HepG2 (cell line): Measurements from ENCODE around the gene SMYD5. TPM values are rescaled to one million over a fixed set of nuclear protein-coding genes. Genes with fewer than 3 reads are reported as not detected.

Experiments
- ARNTL ChIP-seq: sonication (generic); formaldehyde crosslinking; IDR thresholded peaks from 2 replicates; pipeline ENCODE4 v1.4.0; 2020; ENCODE audit warnings: mild to moderate bottlenecking, missing genetic modification reagents
- CAMTA2 ChIP-seq: sonication (generic); formaldehyde crosslinking; IDR thresholded peaks from 2 replicates; pipeline ENCODE4 v1.4.0; 2020; ENCODE audit warnings: mild to moderate bottlenecking, missing genetic modification reagents, borderline replicate concordance
- CENPT ChIP-seq: sonication (generic); formaldehyde crosslinking; IDR thresholded peaks from 2 replicates; pipeline ENCODE4 v1.8.0; 2022; ENCODE audit warnings: low read depth, mild to moderate bottlenecking, moderate library complexity, missing genetic modification reagents
- HES4 ChIP-seq: sonication (generic); formaldehyde crosslinking; IDR thresholded peaks from 2 replicates; pipeline ENCODE4 v1.9.0; 2021; ENCODE audit warnings: mild to moderate bottlenecking, missing genetic modification reagents, borderline replicate concordance
- HOXA7 ChIP-seq: sonication (generic); formaldehyde crosslinking; IDR thresholded peaks from 2 replicates; pipeline ENCODE4 v1.8.1; 2022; ENCODE audit warnings: mild to moderate bottlenecking, missing genetic modification reagents, moderate library complexity
- KDM4B ChIP-seq: sonication (generic); formaldehyde crosslinking; IDR thresholded peaks from 2 replicates; pipeline ENCODE4 v1.4.0; 2020; ENCODE audit warnings: missing genetic modification reagents
- MTF1 ChIP-seq: sonication (generic); formaldehyde crosslinking; IDR thresholded peaks from 2 replicates; pipeline ENCODE4 v1.5.0; 2020; ENCODE audit warnings: missing genetic modification reagents
- NFE2 ChIP-seq: sonication (generic); formaldehyde crosslinking; IDR thresholded peaks from 2 replicates; pipeline ENCODE4 v1.4.0; 2020; ENCODE audit warnings: missing genetic modification reagents
- PLRG1 ChIP-seq: fragments of 450-650 bp; conservative IDR thresholded peaks from 2 replicates; pipeline ENCODE4 v1.6.1; 2016
- RBM39 ChIP-seq: fragments of 200-400 bp; formaldehyde crosslinking; IDR thresholded peaks from one replicate; pipeline ENCODE4 v1.6.1; 2018; ENCODE audit warnings: antibody characterized with exemption, mild to moderate bottlenecking, low read depth, low read length; ENCODE audit not compliant: poor library complexity, severe bottlenecking
- REPIN1 ChIP-seq: sonication (generic); formaldehyde crosslinking; IDR thresholded peaks from 2 replicates; pipeline ENCODE4 v1.8.0; 2022; ENCODE audit warnings: missing genetic modification reagents, low read depth, mild to moderate bottlenecking, borderline replicate concordance
- SAP130 ChIP-seq: IDR thresholded peaks from 2 replicates; pipeline ENCODE4 v1.6.1; 2016; ENCODE audit warnings: low read depth
- SETDB1 ChIP-seq: sonication (generic); formaldehyde crosslinking; IDR thresholded peaks from 2 replicates; pipeline ENCODE4 v1.5.1; 2020; ENCODE audit warnings: missing genetic modification reagents, mild to moderate bottlenecking, borderline replicate concordance
- SNRNP70 ChIP-seq: fragments of 200-400 bp; formaldehyde crosslinking; IDR thresholded peaks from 2 replicates; pipeline ENCODE4 v1.6.1; 2017; ENCODE audit warnings: mild to moderate bottlenecking, low read depth, low read length, moderate library complexity
- ZBTB1 ChIP-seq: sonication (generic); formaldehyde crosslinking; IDR thresholded peaks from 2 replicates; pipeline ENCODE4 v1.4.0; 2020; ENCODE audit warnings: missing genetic modification reagents, borderline replicate concordance
- ZNF460 ChIP-seq: sonication (generic); formaldehyde crosslinking; IDR thresholded peaks from 2 replicates; pipeline ENCODE4 v1.5.1; 2020; ENCODE audit warnings: missing genetic modification reagents, mild to moderate bottlenecking, borderline replicate concordance
- ZNF670 ChIP-seq: sonication (generic); formaldehyde crosslinking; IDR thresholded peaks from 2 replicates; pipeline ENCODE4 v1.8.0; 2022; ENCODE audit warnings: mild to moderate bottlenecking, missing genetic modification reagents, borderline replicate concordance
- ZNF703 ChIP-seq: sonication (generic); formaldehyde crosslinking; IDR thresholded peaks from 2 replicates; pipeline ENCODE4 v1.5.1; 2020; ENCODE audit warnings: missing genetic modification reagents, mild to moderate bottlenecking, moderate library complexity, borderline replicate concordance
- ZNF709 ChIP-seq: sonication (generic); formaldehyde crosslinking; IDR thresholded peaks from 2 replicates; pipeline ENCODE4 v1.5.0; 2020; ENCODE audit warnings: mild to moderate bottlenecking, missing genetic modification reagents
- polyA plus RNA-seq, 8 experiments: library from polyadenylated mRNA; depleted of rRNA in 3 of 8; stranded (reverse) in 7 of 8; unstranded in 1 of 8; fragments of >200 nt; fragmentation: Illumina TruSeq in 4 of 8; extraction: Trizol in 4 of 8; gene quantifications; 2 replicates each; pipeline versions ENCODE4 v1.2.1 to v1.2.3, GENCODE V29; 2011 to 2016; ENCODE audit warnings: low read depth in 4 of 8, missing spikeins in 1 of 8, mixed read lengths in 1 of 8; ENCODE audit not compliant: insufficient read depth in 1 of 8
- total RNA-seq, 5 experiments: library from RNA; depleted of rRNA; stranded (reverse); fragments of >200 nt; fragmentation: Illumina TruSeq; extraction: Trizol; gene quantifications; 2 replicates each; pipeline ENCODE4 v1.2.3, GENCODE V29; 2016; ENCODE audit warnings: low read depth in 1 of 5
- TF ChIP-seq, protein P1 (sequence below): sonication (generic); formaldehyde crosslinking; IDR thresholded peaks from 2 replicates; pipeline ENCODE4 v1.8.0; 2022; ENCODE audit warnings: mild to moderate bottlenecking, missing genetic modification reagents
- TF ChIP-seq, protein P2 (sequence below): sonication (generic); formaldehyde crosslinking; IDR thresholded peaks from 2 replicates; pipeline ENCODE4 v1.5.0; 2020; ENCODE audit warnings: mild to moderate bottlenecking, missing genetic modification reagents
- TF ChIP-seq, protein P3 (sequence below): IDR thresholded peaks from 2 replicates; pipeline ENCODE4 v1.6.1; 2016
- TF ChIP-seq, protein P4 (sequence below): IDR thresholded peaks from 2 replicates; pipeline ENCODE4 v1.6.1; 2016; ENCODE audit warnings: missing compliant biosample characterization, missing genetic modification reagents, borderline replicate concordance
- TF ChIP-seq, protein P5 (sequence below): sonication (generic); formaldehyde crosslinking; IDR thresholded peaks from 2 replicates; pipeline ENCODE4 v1.8.0; 2022; ENCODE audit warnings: low read depth, missing genetic modification reagents

Gene SMYD5
- total and polyA plus RNA-seq, 2 of the 13 experiments (the other 11 are each of a cell fraction or from before 2014, with no cell fraction given) = 55.8 to 70.4 TPM

DNA sequence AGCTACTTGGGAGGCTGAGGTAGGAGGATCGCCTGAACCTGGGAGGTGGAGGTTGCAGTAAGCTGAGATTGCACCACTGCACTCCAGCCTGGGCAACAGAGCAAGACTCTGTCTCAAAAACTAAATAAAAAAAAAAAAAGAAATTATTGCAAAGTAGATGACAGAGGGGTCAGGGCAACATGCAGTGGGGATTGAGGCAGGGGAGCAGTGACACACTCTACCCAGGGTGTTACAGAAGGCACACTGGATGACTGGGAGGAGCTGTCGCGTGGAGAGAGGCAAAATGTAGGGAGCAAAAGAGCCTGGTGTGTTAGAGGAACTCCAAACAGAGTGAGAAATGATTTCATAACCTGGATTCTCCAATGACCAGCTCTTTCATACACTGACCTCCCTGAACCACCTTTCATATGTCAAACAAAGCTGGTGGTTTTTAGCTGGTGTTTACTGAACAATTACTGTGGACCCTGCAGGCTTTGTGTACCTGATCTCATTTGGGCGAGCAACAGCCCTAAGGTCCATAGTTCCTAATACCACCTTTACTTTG lies 48.1 kb downstream of the SMYD5 start (continued):
- TF ChIP-seq CAMTA2 = no peak
- no peak for TF ChIP-seq SNRNP70
- TF ChIP-seq SAP130 (CRISPR knock-in tag) = peak; percentile 92
- TF ChIP-seq PLRG1 = no peak
- TF ChIP-seq MTF1 (CRISPR knock-in tag) = no peak
- TF ChIP-seq ZNF703 = no peak
- TF ChIP-seq, protein P1, sequence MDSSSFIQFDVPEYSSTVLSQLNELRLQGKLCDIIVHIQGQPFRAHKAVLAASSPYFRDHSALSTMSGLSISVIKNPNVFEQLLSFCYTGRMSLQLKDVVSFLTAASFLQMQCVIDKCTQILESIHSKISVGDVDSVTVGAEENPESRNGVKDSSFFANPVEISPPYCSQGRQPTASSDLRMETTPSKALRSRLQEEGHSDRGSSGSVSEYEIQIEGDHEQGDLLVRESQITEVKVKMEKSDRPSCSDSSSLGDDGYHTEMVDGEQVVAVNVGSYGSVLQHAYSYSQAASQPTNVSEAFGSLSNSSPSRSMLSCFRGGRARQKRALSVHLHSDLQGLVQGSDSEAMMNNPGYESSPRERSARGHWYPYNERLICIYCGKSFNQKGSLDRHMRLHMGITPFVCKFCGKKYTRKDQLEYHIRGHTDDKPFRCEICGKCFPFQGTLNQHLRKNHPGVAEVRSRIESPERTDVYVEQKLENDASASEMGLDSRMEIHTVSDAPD (CRISPR knock-in tag) = peak; percentile 35; the same call in 1 of the 2 replicates
- TF ChIP-seq REPIN1 = no peak; the same call in 1 of the 2 replicates
- TF ChIP-seq NFE2 = no peak
- TF ChIP-seq CENPT (CRISPR knock-in tag) = no peak
- TF ChIP-seq RBM39 = no peak
- TF ChIP-seq, protein P2, sequence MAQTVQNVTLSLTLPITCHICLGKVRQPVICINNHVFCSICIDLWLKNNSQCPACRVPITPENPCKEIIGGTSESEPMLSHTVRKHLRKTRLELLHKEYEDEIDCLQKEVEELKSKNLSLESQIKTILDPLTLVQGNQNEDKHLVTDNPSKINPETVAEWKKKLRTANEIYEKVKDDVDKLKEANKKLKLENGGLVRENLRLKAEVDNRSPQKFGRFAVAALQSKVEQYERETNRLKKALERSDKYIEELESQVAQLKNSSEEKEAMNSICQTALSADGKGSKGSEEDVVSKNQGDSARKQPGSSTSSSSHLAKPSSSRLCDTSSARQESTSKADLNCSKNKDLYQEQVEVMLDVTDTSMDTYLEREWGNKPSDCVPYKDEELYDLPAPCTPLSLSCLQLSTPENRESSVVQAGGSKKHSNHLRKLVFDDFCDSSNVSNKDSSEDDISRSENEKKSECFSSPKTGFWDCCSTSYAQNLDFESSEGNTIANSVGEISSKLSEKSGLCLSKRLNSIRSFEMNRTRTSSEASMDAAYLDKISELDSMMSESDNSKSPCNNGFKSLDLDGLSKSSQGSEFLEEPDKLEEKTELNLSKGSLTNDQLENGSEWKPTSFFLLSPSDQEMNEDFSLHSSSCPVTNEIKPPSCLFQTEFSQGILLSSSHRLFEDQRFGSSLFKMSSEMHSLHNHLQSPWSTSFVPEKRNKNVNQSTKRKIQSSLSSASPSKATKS = no peak; the same call in 1 of the 2 replicates
- TF ChIP-seq ZNF460 = no peak; the same call in 1 of the 2 replicates
- TF ChIP-seq, protein P3, sequence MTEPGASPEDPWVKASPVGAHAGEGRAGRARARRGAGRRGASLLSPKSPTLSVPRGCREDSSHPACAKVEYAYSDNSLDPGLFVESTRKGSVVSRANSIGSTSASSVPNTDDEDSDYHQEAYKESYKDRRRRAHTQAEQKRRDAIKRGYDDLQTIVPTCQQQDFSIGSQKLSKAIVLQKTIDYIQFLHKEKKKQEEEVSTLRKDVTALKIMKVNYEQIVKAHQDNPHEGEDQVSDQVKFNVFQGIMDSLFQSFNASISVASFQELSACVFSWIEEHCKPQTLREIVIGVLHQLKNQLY (CRISPR knock-in tag) = peak; percentile 90
- TF ChIP-seq ZNF670 (CRISPR knock-in tag) = no peak
- no peak for TF ChIP-seq ZBTB1
- TF ChIP-seq SETDB1 (CRISPR knock-in tag) = no peak
- TF ChIP-seq HES4 = no peak
- TF ChIP-seq, protein P4, sequence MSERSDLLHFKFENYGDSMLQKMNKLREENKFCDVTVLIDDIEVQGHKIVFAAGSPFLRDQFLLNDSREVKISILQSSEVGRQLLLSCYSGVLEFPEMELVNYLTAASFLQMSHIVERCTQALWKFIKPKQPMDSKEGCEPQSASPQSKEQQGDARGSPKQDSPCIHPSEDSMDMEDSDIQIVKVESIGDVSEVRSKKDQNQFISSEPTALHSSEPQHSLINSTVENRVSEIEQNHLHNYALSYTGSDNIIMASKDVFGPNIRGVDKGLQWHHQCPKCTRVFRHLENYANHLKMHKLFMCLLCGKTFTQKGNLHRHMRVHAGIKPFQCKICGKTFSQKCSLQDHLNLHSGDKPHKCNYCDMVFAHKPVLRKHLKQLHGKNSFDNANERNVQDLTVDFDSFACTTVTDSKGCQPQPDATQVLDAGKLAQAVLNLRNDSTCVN (CRISPR knock-in tag) = no peak
- no peak for TF ChIP-seq ZNF709
- no peak; the same call in 1 of the 2 replicates for TF ChIP-seq ARNTL (CRISPR knock-in tag)
- no peak for TF ChIP-seq KDM4B (CRISPR knock-in tag)
- TF ChIP-seq, protein P5, sequence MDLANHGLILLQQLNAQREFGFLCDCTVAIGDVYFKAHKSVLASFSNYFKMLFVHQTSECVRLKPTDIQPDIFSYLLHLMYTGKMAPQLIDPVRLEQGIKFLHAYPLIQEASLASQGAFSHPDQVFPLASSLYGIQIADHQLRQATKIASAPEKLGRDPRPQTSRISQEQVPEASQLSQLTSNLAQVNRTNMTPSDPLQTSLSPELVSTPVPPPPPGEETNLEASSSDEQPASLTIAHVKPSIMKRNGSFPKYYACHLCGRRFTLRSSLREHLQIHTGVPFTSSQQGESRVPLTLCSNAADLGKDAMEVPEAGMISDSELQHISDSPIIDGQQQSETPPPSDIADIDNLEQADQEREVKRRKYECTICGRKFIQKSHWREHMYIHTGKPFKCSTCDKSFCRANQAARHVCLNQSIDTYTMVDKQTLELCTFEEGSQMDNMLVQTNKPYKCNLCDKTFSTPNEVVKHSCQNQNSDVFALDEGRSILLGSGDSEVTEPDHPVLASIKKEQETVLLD (CRISPR knock-in tag) = no peak
- TF ChIP-seq HOXA7 (CRISPR knock-in tag) = no peak
